Endometrial microvascular endothelial cells (primary cell): ENCODE results near the gene DYNLL1. TPM values are rescaled to one million over a fixed set of nuclear protein-coding genes. Genes with fewer than 3 reads are reported as not detected.
"Not testable (repeated sequence)": the region's sequence is repeated elsewhere in the genome, so short reads cannot be mapped to it uniquely, and the experiment has no call there.

Experiments
- in situ Hi-C: cut with HindIII; loops from 2 replicates; pipeline ENCODE4 v1.10.0; 2017; ENCODE audit warnings: low sequenced_read_pairs, low pct_unique_long_range_greater_than_20kb; ENCODE audit errors: inconsistent ontology term
- total RNA-seq: library from RNA; depleted of rRNA; stranded (reverse); fragments of >200 nt; gene quantifications from one replicate; pipeline ENCODE4 v1.2.3, GENCODE V29; 2015; ENCODE audit errors: inconsistent ontology term

The DYNLL1 gene
- total RNA-seq, 1 donor from 2014 or later: 504 TPM

- in situ Hi-C loops: no loop called here
Measured at GRCh38 chr12:120472521-120472920, 23.4 kb upstream of the DYNLL1 start.

DNA sequence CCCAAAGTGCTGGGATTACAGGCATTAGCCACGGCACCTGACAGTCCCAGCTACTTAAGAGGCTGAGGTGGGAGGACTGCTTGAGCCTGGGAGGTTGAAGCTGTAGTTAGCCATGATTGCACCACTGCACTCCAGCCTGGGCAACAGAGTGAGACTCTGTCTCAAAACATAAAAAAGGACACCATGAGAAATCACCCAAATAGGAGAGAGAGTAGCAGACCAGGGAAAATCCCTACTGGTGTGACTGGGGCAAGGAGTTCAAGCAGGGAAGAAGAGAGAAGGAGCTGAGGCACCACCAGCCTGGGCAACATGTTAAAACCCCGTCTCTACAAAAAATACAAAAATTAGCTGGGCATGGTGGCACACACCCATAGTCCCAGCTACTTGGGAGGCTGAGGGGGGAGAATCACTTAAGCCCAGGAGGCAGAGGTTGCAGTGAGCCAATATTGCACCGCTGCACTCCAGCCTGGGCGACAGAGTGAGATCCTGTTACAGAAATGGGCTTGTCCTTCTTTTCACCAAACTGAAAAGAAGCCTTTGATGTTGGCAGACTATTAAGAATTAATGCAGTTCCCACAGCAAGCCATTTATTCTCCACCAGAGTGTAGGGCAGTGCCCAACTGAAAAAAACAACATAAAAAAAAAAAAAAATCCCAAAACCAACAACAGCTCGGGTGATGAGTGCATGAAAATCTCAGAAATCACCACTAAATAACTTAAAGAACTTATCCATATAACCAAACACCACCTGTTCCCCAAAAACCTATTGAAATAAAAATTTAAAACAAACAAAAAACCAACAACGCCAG lies 21.9 kb upstream of the DYNLL1 start:
- in situ Hi-C loops: no loop called here

GRCh38 chr12:120474616-120474960 lies 21.3 kb upstream of the DYNLL1 start:
- in situ Hi-C loops: no loop called here

- in situ Hi-C loops: no loop called here
Measured at GRCh38 chr12:120475643-120476042, 20.3 kb upstream of the DYNLL1 start.

- in situ Hi-C loops: no loop called here
Measured at GRCh38 chr12:120479458-120479857, 16.5 kb upstream of the DYNLL1 start.

DNA sequence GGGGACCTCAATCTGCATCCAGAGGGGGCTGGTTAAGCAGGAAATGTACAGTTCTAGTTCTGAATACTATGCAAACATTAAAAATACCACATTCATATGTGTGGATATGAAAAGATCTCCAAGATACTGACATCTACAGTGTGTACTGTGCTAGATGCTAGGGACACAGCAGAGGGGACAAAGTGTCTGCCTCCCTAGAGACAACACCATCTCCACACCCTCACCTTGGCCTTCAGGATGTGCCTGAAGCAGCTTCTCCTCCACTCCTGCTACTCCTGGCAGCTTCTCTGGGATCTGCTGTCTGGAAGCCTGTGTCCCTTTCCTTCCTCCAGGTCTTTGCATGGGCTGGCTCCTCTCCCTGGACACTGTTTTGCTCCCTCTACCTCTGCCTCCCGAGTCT lies 15.7 kb upstream of the DYNLL1 start:
- in situ Hi-C loops: no loop called here

DNA sequence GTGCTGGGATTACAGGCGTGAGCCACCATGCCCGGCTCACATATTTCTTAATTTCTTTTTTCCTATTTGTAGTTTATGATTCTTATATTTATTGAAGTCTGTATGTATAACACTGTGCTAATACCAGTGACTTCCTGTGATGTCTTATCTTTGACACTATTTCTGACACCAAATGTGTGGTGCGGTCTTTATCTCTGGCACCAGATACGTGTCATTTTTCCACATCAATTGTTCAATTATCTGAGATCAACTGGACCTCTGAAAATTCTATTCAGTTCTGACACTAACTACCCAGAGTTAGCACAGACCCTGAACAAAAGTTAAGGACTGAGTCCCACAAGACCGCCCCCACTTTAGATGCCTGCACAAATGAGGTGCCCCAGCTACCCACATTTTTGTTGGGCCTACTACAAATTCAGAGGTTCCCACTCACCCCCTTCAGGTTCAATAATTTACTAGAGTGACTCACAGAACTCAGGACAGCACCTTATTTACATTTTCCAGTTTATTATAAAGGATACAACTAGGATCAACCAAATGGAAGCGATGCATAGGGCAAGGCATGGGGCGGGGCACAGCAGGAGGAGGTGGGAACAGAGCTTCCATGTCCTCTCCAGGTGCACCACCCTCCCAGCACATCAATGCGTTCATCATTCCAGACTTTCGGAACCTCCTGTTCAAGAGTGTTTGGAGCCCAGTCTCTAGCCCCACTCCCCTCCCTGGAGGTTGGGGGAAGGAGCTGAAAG lies 14.7 kb upstream of the DYNLL1 start:
- in situ Hi-C loops: no loop called here

DNA sequence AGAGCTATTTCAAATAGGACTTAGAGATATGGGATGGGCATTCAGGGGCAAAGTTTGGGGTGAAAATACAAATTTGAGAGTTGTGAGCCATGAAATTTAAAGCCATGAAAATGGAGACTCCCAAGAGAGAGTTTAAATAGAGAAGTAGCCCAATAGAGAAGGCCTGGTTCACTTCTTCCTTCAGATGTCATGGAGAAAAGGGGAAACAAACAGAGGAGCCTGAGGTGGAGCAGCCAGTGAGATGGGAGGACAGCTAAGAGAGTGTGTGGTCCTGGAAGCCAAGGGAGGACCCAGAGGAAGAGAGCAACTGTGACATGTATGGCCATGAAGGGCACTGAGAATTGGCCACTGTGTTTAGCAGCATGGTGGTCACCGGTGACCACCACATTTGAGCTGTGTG lies 12.3 kb upstream of the DYNLL1 start:
- in situ Hi-C loops: no loop called here

DNA sequence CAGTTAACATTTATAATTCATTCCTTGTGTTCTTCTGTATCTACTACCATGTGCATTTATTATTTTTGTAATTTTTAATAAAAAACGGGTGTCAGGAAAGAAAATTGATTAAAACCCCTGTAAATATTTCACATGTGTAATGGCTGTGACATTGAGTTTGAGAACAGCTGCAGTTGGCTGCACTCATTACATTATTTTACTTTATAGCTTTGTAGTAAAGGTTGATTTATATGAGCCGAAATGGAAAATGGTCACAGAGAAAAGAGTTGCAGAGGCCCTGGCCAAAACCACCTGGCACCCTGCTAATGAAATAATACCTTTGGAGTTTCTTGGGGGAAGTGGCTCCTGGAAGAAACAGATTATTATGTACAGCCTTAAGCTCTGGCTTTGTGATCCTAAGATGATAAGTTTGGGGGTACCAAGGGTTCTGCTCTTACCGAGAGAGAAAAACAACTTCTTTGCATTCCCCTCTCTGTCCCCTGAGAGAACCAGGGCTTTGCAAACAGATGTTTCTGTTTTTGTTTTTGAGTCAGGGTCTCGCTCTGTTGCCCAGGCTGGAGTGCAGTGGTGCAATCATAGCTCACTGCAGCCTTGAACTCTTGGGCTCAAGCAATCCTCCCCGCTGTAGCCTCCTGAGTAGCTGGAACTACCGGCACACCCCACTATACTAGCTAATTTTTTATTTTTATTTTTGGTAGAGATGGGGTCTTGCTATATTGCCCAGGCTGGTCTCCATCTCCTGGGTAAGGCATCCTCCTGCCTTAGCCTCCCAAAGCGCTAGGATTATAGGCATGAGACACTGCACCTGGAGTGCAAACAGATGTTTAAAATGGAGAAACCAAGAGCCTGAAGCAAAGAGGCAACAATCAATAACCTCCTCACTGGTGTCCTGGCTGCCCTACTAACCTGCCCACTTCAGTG lies 9.7 kb upstream of the DYNLL1 start:
- in situ Hi-C loops: no loop called here

DNA sequence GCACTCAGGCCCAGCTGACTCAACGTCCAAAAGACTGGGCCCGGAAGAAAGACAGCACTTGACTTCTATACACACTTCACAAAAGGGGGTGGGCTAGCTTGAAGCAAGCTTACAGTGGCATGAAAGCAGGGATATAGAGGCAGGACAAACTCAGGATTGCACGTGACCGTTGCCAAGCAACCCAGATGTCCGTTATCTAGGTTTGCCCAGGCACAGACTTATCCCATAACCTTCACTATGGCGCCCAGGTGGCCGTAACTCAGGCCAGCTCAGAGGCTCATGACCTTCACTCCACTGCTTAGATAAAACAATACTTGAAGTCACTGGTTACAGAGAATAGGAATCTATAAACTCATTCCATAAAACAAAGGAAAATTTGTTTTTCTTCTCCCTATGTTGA lies 8.4 kb upstream of the DYNLL1 start:
- in situ Hi-C loops: not testable (repeated sequence)

DNA sequence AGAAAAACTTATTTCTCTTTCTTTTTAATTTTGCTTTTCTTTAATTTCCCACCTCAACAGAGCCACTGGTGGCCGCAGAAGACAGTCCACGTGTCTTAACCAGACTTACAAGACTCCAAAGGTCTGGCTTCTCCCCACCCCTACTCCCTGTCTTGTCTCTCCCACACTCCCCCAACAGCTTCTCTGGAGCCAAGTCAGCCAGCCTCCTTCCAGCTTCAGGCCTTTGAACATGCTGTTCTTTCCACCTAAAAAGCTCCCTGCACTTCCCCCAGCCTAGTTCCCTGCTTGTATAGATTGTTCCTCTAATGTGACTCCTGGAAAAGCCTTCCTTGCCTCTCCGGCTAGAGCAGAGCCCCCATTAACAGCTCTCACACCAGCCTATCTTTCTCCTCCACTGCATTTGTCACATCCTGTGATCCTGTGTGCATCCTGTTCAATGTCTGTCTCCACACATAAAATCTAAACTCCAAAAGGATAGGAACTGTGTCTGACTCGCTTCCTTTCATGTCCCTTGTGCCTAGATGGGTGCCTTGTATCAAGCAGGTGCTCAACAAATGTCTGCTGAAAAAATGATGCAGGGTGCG lies 7.8 kb upstream of the DYNLL1 start:
- in situ Hi-C loops: no loop called here

GRCh38 chr12:120489018-120489417 lies 6.9 kb upstream of the DYNLL1 start:
- in situ Hi-C loops: no loop called here

DNA sequence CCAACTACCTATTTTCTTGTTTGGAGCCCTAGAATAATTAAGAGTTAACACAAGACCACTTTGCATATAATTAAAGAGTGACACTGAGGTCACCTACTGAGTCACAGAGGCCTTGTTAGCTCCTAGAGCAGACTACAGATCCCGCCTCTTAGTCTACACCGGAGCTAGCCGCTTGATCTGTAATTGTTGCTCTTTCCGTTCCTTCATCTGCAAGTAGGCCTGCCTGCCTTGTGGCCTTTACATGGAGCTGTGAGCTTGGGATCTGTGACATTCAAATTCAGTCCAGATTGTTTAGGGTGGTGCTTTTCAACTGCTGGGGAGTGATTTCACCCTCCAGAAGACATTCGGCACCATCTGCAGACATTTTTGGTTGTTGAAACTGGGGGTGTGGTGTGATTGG lies 5.6 kb upstream of the DYNLL1 start:
- in situ Hi-C loops: no loop called here

DNA sequence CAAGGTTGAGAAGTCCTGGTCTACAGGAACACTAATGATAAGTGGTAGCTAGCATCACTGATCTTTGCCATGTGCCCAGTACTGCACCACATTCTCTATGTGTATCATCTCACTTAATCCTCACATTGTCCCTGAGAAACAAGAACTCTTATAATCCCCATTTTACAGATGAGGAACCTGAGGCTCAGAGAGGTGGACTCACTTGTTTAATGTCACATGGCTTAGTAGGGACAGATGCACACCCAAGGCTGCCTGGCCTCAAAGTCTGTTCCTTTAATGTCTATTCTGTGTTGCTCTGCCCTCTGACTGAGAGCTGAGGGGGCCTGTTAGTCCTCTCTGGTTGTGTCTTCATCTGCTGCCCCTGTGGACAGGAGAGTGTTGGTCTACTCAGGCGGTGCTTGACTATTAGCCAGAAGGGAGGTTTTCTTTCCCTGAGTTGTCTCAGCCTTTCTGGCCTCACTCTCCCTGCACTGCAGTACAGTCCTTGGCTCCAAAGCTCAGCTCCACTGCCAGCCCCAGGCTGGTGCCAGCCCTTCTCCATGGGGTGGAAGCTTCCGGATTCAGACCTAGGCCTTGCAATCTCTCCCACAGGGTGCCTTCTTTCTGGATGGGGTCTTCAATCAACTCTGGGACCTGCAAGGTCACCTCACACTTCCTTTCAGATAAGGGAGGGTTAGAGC lies 4.9 kb upstream of the DYNLL1 start:
- in situ Hi-C loops: no loop called here

- in situ Hi-C loops: no loop called here
Measured at GRCh38 chr12:120495186-120495730, 655 bp upstream of the DYNLL1 start.

DNA sequence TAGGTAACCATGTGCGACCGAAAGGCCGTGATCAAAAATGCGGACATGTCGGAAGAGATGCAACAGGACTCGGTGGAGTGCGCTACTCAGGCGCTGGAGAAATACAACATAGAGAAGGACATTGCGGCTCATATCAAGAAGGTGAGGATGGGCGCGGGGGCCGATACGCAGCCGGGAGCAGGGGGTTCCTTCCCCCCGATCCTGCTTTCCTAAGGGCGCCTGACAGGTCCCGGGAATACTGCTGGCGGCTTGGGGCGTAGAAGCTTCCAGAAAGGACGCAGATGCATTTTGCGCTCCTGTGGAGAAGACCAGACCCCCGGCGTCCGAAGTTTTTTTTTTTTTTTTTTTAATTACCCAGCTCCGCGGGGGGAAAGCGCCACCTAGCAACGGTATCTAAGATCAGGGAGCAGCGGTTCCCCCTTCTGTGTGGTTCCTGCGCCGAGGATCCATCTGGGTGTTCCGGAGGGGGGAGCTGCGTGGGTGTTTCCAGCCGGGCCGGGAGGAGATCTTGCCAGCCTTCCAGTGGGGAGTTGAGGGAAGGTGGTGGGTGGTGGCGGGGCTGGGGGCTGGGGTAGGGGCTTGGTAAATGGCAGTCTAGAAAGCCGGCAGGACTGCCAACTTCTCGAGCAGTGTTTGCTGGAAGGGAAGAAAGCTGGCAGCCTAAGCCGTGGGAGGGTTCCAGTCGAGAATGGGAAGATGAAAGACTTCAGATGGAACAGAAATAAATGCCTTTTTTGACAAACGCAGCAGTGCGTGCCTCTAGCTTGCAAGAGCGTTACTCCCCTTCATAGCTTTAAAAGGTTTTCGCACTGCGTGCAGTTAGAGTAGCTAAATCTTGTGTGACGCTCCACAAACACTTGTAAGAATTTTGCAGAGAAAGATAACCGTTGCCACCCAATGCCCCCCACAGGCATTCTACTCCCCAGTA lies 764 bp downstream of the DYNLL1 start:
- in situ Hi-C loops: no loop called here

GRCh38 chr12:120497524-120498150 lies 1.7 kb downstream of the DYNLL1 start:
- in situ Hi-C loops: no loop called here
